CD4-positive, alpha-beta T cell (primary cell): Measurements from ENCODE around the gene ZCCHC9. TPM values are rescaled to one million over a fixed set of nuclear protein-coding genes. Genes with fewer than 3 reads are reported as not detected.

Experiments
- ATAC-seq: fragments of 200-7000 bp; cut with Tn5 transposase; one replicate; pipeline ENCODE4 v1.10.0; 2022; ENCODE audit warnings: mild to moderate bottlenecking; ENCODE audit not compliant: poor library complexity
- CTCF ChIA-PET: fragments of 350-600 bp; sonication (Branson Sonifier 250); formaldehyde crosslinking; loops from one replicate; lab custom pipeline; 2021; ENCODE audit warnings: antibody characterized with exemption, inconsistent platforms; lab: Charles Lee
- POLR2A ChIA-PET: fragments of 350-600 bp; sonication (Branson Sonifier 250); formaldehyde crosslinking; loops from one replicate; lab custom pipeline; 2021; ENCODE audit warnings: antibody characterized with exemption, inconsistent platforms; lab: Charles Lee
- DNase-seq, 14 experiments: peaks; one replicate each; pipeline ENCODE4 v3.0.0-alpha.2; 2013 to 2020; ENCODE audit warnings: mixed read lengths in 2 of 14
- H3K27ac ChIP-seq, 2 donors: one replicate each; pipeline versions ENCODE4 v1.5.1 to v1.7.0; 2013; ENCODE audit warnings: low read length in 2 of 2, low read depth in 1 of 2, mild to moderate bottlenecking in 1 of 2
- H3K27me3 ChIP-seq, 2 experiments: 1 replicate in 1 of 2; 2 replicates in 1 of 2; pipeline versions ENCODE4 v1.6.1 to v1.7.0; 2013; ENCODE audit warnings: low read length in 2 of 2, control low read depth in 1 of 2, mild to moderate bottlenecking in 1 of 2, moderate library complexity in 1 of 2; ENCODE audit not compliant: insufficient read depth in 2 of 2, control insufficient read depth in 1 of 2
- H3K36me3 ChIP-seq: one replicate; pipeline ENCODE4 v1.6.1; 2013; ENCODE audit warnings: low read length, control low read depth; ENCODE audit not compliant: insufficient read depth
- H3K4me1 ChIP-seq: one replicate; pipeline ENCODE4 v1.6.1; 2013; ENCODE audit warnings: low read length, control low read depth; ENCODE audit not compliant: insufficient read depth
- H3K4me3 ChIP-seq: one replicate; pipeline ENCODE4 v1.5.1; 2013; ENCODE audit warnings: mild to moderate bottlenecking, low read length, moderate library complexity
- H3K9me3 ChIP-seq, 2 experiments: 1 replicate in 1 of 2; 2 replicates in 1 of 2; pipeline versions ENCODE4 v1.6.1 to v1.7.0; 2013; ENCODE audit warnings: low read length in 2 of 2, mild to moderate bottlenecking in 2 of 2, control low read depth in 1 of 2, moderate library complexity in 1 of 2; ENCODE audit not compliant: control insufficient read depth in 1 of 2, insufficient read depth in 1 of 2
- H3K27ac Mint-ChIP-seq: one replicate; pipeline ENCODE4 v1.8.0; 2020; ENCODE audit warnings: mixed read lengths
- H3K27me3 Mint-ChIP-seq: one replicate; pipeline ENCODE4 v1.8.0; 2021; ENCODE audit warnings: mixed read lengths
- H3K36me3 Mint-ChIP-seq: one replicate; pipeline ENCODE4 v1.8.0; 2021; ENCODE audit warnings: low read depth, mixed read lengths
- H3K4me1 Mint-ChIP-seq: one replicate; pipeline ENCODE4 v1.8.0; 2021; ENCODE audit warnings: low read depth, mixed read lengths
- H3K4me3 Mint-ChIP-seq: one replicate; pipeline ENCODE4 v1.8.0; 2020; ENCODE audit warnings: mild to moderate bottlenecking, mixed read lengths
- H3K9me3 Mint-ChIP-seq: one replicate; pipeline ENCODE4 v1.8.0; 2020; ENCODE audit warnings: mixed read lengths
- intact Hi-C, 2 experiments: fragments of 100-400 bp; cut with DNase I in 1 of 2; cut with micrococcal nuclease in 1 of 2; formaldehyde crosslinking; loops; one replicate each; pipeline versions ENCODE4 v1.15.1 to v1.9.0; 2023 to 2025; cut with DNase I, micrococcal nuclease
- total RNA-seq, 174 experiments: library from RNA in 2 of 174; stranded (reverse) in 2 of 174; gene quantifications; one replicate each; pipeline ENCODE4 v1.2.3 and lab custom pipeline; 2021 to 2026
- TF ChIP-seq, protein P1 (sequence below): fragments of 200-600 bp; IDR thresholded peaks from one replicate; pipeline ENCODE4 v1.8.0; 2022; ENCODE audit warnings: antibody characterized with exemption, mild to moderate bottlenecking

The ZCCHC9 gene
- total RNA-seq, 2 experiments from 2014 or later, result 16.3 to 17.3 TPM

DNA sequence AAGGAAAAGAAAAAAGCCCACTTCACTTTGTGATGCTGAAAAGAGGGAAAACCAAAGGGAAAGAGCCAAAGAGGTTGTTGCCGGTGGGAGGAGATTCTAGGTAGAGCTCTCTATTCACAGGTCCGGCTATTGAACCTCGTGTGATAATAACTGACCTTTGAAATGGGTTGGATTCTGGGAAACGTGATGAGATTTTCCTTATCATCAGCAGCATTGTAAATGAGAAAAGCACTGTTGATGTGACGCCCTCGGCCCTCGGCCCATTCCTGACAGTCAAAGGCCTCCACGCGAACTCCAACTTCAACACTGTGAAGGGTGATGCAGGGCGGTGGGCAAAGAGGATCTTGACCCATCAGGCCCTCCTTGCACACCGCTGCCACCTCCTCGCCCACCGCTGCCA, 43.3 kb downstream of the ZCCHC9 start:
- no peaks in the 10 kb centered on the region for H3K9me3 Mint-ChIP-seq
- intact Hi-C loops, result no loop called here
- no peak for DNase-seq
- TF ChIP-seq, protein P1, sequence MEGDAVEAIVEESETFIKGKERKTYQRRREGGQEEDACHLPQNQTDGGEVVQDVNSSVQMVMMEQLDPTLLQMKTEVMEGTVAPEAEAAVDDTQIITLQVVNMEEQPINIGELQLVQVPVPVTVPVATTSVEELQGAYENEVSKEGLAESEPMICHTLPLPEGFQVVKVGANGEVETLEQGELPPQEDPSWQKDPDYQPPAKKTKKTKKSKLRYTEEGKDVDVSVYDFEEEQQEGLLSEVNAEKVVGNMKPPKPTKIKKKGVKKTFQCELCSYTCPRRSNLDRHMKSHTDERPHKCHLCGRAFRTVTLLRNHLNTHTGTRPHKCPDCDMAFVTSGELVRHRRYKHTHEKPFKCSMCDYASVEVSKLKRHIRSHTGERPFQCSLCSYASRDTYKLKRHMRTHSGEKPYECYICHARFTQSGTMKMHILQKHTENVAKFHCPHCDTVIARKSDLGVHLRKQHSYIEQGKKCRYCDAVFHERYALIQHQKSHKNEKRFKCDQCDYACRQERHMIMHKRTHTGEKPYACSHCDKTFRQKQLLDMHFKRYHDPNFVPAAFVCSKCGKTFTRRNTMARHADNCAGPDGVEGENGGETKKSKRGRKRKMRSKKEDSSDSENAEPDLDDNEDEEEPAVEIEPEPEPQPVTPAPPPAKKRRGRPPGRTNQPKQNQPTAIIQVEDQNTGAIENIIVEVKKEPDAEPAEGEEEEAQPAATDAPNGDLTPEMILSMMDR, result no peak
- Histone ChIP-seq H3K36me3 (no peaks in the 10 kb centered on the region), H3K4me3 (no peak overlapping the region), H3K4me1 (no peaks in the 10 kb centered on the region), H3K27me3 (no peaks in the 10 kb centered on the region), H3K9me3 (no peaks in the 10 kb centered on the region), H3K27ac (no peak overlapping the region)
- no peak for ATAC-seq
- no peaks in the 10 kb centered on the region for H3K4me1 Mint-ChIP-seq
- ChIA-PET CTCF (no interaction called here), POLR2A (no interaction called here)
- H3K4me3 Mint-ChIP-seq, result no peak overlapping the region
- no peaks in the 10 kb centered on the region for H3K27me3 Mint-ChIP-seq
- H3K36me3 Mint-ChIP-seq, result no peaks in the 10 kb centered on the region
- H3K27ac Mint-ChIP-seq, result no peak overlapping the region

DNA sequence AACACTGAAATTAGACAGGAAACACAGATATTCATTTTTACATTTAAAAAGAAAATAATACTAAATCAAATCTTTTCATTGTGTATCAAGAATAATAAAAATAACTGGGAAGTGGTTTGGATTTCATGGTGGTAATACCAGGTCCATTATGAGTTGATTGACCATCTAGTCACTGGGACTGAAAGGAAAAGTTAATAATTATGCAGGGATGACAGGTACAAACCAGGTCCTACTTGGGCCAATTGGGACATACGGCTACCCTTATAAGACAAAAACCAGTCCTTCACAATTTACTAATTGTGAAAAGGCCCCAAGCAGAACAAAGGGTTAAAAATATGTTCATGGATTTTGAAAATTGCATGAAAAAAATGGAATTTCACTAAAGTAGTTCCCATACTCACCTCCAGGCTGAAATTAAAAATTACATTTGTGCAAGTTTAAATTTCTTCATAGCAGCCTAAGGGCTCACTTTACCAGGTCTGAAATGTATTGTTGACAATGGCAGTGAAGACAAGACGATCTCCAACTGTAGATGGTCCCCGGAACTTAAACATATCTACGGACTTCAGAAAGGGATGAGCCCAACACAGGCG, 44.1 kb downstream of the ZCCHC9 start:
- Mint-ChIP-seq H3K9me3 (no peaks in the 10 kb centered on the region), H3K27me3 (no peaks in the 10 kb centered on the region), H3K36me3 (no peaks in the 10 kb centered on the region), H3K4me1 (no peaks in the 10 kb centered on the region), H3K27ac (no peak overlapping the region), H3K4me3 (no peak overlapping the region)
- Histone ChIP-seq H3K4me3 (no peak overlapping the region), H3K9me3 (no peaks in the 10 kb centered on the region), H3K36me3 (no peaks in the 10 kb centered on the region), H3K27ac (no peak overlapping the region), H3K27me3 (no peaks in the 10 kb centered on the region), H3K4me1 (no peaks in the 10 kb centered on the region)
- ATAC-seq, result no peak
- POLR2A ChIA-PET, result no interaction called here
- no peak for DNase-seq
- CTCF ChIA-PET, result no interaction called here
- TF ChIP-seq, protein P1, result no peak
- intact Hi-C loops, result no loop called here

DNA sequence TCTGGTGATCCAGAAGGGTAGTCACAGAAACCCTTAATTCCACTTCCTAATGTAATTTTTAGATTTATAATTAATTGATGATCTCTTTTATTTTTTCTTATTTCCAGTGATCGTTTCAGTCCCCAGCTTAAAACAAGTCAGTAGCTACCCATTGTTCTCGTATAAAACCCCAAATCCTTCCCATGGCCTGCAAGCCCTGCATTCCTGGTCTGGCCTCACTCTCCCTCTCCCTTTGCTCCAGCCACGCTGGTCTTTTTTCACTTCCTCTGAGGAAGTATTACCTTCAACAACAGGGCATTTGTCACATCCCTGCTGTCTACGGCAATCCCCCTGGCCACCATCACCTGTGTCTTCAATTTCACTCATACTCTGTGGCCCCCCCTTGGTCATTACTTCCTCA, 47.8 kb downstream of the ZCCHC9 start:
- ChIA-PET POLR2A (no interaction called here), CTCF (no interaction called here)
- Histone ChIP-seq H3K4me1 (no peaks in the 10 kb centered on the region), H3K36me3 (no peaks in the 10 kb centered on the region), H3K27me3 (no peaks in the 10 kb centered on the region), H3K27ac (no peak overlapping the region), H3K9me3 (no peaks in the 10 kb centered on the region), H3K4me3 (no peak overlapping the region)
- DNase-seq, result no peak
- intact Hi-C loops, result no loop called here
- no peak for ATAC-seq
- H3K36me3 Mint-ChIP-seq, result no peaks in the 10 kb centered on the region
- no peaks in the 10 kb centered on the region for H3K4me1 Mint-ChIP-seq
- no peaks in the 10 kb centered on the region for H3K27me3 Mint-ChIP-seq
- no peak overlapping the region for H3K27ac Mint-ChIP-seq
- no peak overlapping the region for H3K4me3 Mint-ChIP-seq
- TF ChIP-seq, protein P1, result no peak
- H3K9me3 Mint-ChIP-seq, result no peaks in the 10 kb centered on the region
